Smooth muscle cell (in vitro differentiated cells): ENCODE data around the gene TARDBP. TPM values are rescaled to one million over a fixed set of nuclear protein-coding genes. Genes with fewer than 3 reads are reported as not detected.

ENCODE experiments used
- DNase-seq: peaks from one replicate; lab custom pipeline; 2025; ENCODE audit not compliant: unreplicated experiment; lab: John Stamatoyannopoulos, UW
- H2AFZ ChIP-seq: fragments of 200-600 bp; sonication (generic); 2 replicates; pipeline ENCODE4 v1.6.0; 2016; ENCODE audit warnings: antibody characterized with exemption, low read depth, mild to moderate bottlenecking
- H3F3A ChIP-seq: fragments of 200-600 bp; sonication (generic); 2 replicates; pipeline ENCODE4 v1.6.0; 2017; ENCODE audit warnings: antibody characterized with exemption, low read depth
- H3K27ac ChIP-seq: fragments of 200-600 bp; sonication (generic); 2 replicates; pipeline ENCODE4 v1.5.1; 2016; ENCODE audit warnings: low read depth, mild to moderate bottlenecking
- H3K27me3 ChIP-seq: fragments of 200-600 bp; sonication (generic); 2 replicates; pipeline ENCODE4 v1.6.1; 2016; ENCODE audit warnings: low read depth, mild to moderate bottlenecking
- H3K36me3 ChIP-seq: fragments of 200-600 bp; sonication (generic); 2 replicates; pipeline ENCODE4 v1.5.1; 2016; ENCODE audit warnings: low read depth
- H3K4me1 ChIP-seq: fragments of 200-600 bp; sonication (generic); 2 replicates; pipeline ENCODE4 v1.5.1; 2016; ENCODE audit warnings: low read depth
- H3K4me2 ChIP-seq: fragments of 200-600 bp; sonication (generic); 2 replicates; pipeline ENCODE4 v1.6.0; 2016; ENCODE audit warnings: mild to moderate bottlenecking
- H3K4me3 ChIP-seq: fragments of 200-600 bp; sonication (generic); 2 replicates; pipeline ENCODE4 v1.5.1; 2016; ENCODE audit warnings: mild to moderate bottlenecking
- H3K79me2 ChIP-seq: fragments of 200-600 bp; sonication (generic); 2 replicates; pipeline ENCODE4 v1.6.0; 2016; ENCODE audit warnings: low read depth, mild to moderate bottlenecking
- H3K9ac ChIP-seq: fragments of 200-600 bp; sonication (generic); 2 replicates; pipeline ENCODE4 v1.6.0; 2016; ENCODE audit warnings: low read depth
- H3K9me3 ChIP-seq: fragments of 200-600 bp; sonication (generic); replicated peaks from 2 replicates; pipeline ENCODE4 v1.5.1; 2016; ENCODE audit warnings: low read depth
- H4K20me1 ChIP-seq: fragments of 200-600 bp; sonication (generic); 2 replicates; pipeline ENCODE4 v1.6.0; 2016; ENCODE audit warnings: low read depth
- WGBS: methylation state at CpG from one replicate; pipeline ENCODE4 v1.1.7; 2016; ENCODE audit warnings: low lambda C conversion rate; 5-methylcytosine and 5-hydroxymethylcytosine counted together
- polyA plus RNA-seq: library from polyadenylated mRNA; unstranded; fragments of >200 nt; fragmentation: Nextera tagmentation; extraction: Ambion mirVana; gene quantifications from 2 replicates; pipeline ENCODE4 v1.2.1, GENCODE V29; 2016
- total RNA-seq: library from RNA; depleted of rRNA; stranded (reverse); fragments of >200 nt; gene quantifications from 2 replicates; pipeline ENCODE4 v1.2.3, GENCODE V29; 2014
- TF ChIP-seq, protein P1 (sequence below): fragments of 200-600 bp; sonication (generic); IDR thresholded peaks from 2 replicates; pipeline ENCODE4 v1.5.1; 2017; ENCODE audit warnings: borderline replicate concordance, mild to moderate bottlenecking, antibody characterized with exemption; ENCODE audit not compliant: insufficient read depth, poor library complexity, severe bottlenecking

Gene TARDBP
- total and polyA plus RNA-seq, 2 experiments from 2014 or later = 90.6 to 105 TPM

DNA sequence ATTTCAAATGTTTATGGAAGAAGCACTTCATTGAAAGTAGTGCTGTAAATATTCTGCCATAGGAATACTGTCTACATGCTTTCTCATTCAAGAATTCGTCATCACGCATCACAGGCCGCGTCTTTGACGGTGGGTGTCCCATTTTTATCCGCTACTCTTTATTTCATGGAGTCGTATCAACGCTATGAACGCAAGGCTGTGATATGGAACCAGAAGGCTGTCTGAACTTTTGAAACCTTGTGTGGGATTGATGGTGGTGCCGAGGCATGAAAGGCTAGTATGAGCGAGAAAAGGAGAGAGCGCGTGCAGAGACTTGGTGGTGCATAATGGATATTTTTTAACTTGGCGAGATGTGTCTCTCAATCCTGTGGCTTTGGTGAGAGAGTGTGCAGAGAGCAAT lies 10.7 kb downstream of the TARDBP start:
- Histone ChIP-seq H3F3A (peaks cover 13% of the 10 kb centered on the region), H3K4me3 (no peak overlapping the region), H3K27me3 (no peaks in the 10 kb centered on the region), H3K9ac (no peak overlapping the region), H3K4me2 (no peak overlapping the region), H3K9me3 (no peaks in the 10 kb centered on the region), H3K4me1 (no peaks in the 10 kb centered on the region), H4K20me1 (peaks cover 91% of the 10 kb centered on the region), H3K79me2 (peaks cover 12% of the 10 kb centered on the region), H2AFZ (no peak overlapping the region), H3K27ac (no peak overlapping the region), H3K36me3 (peaks cover 49% of the 10 kb centered on the region)
- TF ChIP-seq, protein P1, sequence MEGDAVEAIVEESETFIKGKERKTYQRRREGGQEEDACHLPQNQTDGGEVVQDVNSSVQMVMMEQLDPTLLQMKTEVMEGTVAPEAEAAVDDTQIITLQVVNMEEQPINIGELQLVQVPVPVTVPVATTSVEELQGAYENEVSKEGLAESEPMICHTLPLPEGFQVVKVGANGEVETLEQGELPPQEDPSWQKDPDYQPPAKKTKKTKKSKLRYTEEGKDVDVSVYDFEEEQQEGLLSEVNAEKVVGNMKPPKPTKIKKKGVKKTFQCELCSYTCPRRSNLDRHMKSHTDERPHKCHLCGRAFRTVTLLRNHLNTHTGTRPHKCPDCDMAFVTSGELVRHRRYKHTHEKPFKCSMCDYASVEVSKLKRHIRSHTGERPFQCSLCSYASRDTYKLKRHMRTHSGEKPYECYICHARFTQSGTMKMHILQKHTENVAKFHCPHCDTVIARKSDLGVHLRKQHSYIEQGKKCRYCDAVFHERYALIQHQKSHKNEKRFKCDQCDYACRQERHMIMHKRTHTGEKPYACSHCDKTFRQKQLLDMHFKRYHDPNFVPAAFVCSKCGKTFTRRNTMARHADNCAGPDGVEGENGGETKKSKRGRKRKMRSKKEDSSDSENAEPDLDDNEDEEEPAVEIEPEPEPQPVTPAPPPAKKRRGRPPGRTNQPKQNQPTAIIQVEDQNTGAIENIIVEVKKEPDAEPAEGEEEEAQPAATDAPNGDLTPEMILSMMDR = no peak
- no peak for DNase-seq
- 97% methylated on average over 14 of the region's 14 CpGs for WGBS

DNA sequence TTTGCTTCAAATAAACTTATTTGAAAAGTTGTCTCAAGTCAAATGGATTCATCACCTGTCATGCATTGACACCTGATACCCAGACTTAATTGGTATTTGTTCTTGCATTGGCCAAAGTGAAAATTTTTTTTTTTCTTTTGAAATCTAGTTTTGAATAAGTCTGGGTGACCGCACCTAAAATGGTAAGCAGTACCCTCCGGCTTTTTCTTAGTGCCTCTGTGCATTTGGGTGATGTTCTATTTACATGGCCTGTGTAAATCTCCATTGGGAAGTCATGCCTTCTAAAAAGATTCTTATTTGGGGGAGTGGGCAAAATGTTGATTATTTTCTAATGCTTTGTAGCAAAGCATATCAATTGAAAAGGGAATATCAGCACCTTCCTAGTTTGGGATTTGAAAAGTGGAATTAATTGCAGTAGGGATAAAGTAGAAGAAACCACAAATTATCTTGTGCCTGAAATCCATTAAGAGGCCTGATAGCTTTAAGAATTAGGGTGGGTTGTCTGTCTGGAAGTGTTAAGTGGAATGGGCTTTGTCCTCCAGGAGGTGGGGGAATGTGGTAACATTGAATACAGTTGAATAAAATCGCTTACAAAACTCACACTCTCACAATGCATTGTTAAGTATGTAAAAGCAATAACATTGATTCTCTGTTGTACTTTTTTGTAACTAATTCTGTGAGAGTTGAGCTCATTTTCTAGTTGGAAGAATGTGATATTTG lies 11.9 kb downstream of the TARDBP start:
- no peak overlapping the region for H2AFZ ChIP-seq
- H3K27me3 ChIP-seq = no peaks in the 10 kb centered on the region
- TF ChIP-seq, protein P1 = no peak
- H3F3A ChIP-seq = peaks cover 13% of the 10 kb centered on the region
- no peak overlapping the region for H3K4me2 ChIP-seq
- H3K4me1 ChIP-seq = no peaks in the 10 kb centered on the region
- H3K79me2 ChIP-seq = peaks cover 12% of the 10 kb centered on the region
- no peak for DNase-seq
- no peak overlapping the region for H3K27ac ChIP-seq
- no peaks in the 10 kb centered on the region for H3K9me3 ChIP-seq
- H3K36me3 ChIP-seq = peaks cover 46% of the 10 kb centered on the region
- peaks cover 83% of the 10 kb centered on the region for H4K20me1 ChIP-seq
- 99% methylated on average over 3 of the region's 3 CpGs for WGBS
- H3K4me3 ChIP-seq = no peak overlapping the region
- no peak overlapping the region for H3K9ac ChIP-seq

DNA sequence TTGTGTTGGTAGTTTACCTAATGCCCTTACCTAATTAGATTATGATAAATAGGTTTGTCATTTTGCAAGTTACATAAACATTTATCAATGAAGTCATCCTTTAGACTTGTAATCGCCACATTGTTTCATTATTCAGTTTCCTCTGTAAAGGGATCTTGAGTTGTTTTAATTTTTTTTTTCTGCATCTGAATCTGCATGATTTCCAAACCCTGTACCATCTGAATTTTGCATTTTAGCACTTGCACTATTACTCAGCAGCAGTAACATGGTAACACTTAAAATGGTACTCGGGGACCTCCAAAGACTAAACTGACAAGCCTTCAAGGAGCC lies 12.4 kb downstream of the TARDBP start:
- peak overlapping the region; percentile 14 for H3K27ac ChIP-seq
- H3K4me2 ChIP-seq = no peak overlapping the region
- peaks cover 12% of the 10 kb centered on the region for H3K79me2 ChIP-seq
- no peaks in the 10 kb centered on the region for H3K4me1 ChIP-seq
- no peaks in the 10 kb centered on the region for H3K9me3 ChIP-seq
- WGBS = 91% methylated on average over 2 of the region's 2 CpGs
- H4K20me1 ChIP-seq = peaks cover 78% of the 10 kb centered on the region
- no peak overlapping the region for H3K9ac ChIP-seq
- H3K36me3 ChIP-seq = peaks cover 46% of the 10 kb centered on the region
- H3F3A ChIP-seq = peaks cover 13% of the 10 kb centered on the region
- H3K4me3 ChIP-seq = no peak overlapping the region
- TF ChIP-seq, protein P1 = no peak
- H3K27me3 ChIP-seq = no peaks in the 10 kb centered on the region
- DNase-seq = no peak
- no peak overlapping the region for H2AFZ ChIP-seq

DNA sequence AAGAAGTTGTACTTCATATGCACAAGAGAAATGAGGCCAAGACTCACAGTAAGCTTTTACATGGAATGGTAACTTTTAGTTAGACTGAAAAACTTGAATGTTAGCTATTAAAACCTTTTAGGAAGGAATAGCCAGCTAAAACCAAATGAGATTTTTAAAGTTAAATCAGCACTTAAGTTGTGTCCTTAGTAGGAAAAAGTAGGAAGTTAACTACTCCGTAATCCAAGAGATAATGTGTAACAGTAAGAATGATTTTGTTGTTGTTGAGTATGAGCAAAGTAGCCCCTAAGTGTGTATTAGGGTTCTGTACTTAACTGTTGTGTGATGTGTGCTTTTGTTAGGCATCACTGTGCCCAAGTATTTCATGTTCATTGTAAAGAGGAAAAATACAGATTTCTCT lies 13.2 kb downstream of the TARDBP start:
- Histone ChIP-seq H4K20me1 (peaks cover 70% of the 10 kb centered on the region), H3K9me3 (no peaks in the 10 kb centered on the region), H3K36me3 (peaks cover 38% of the 10 kb centered on the region), H3K9ac (no peak overlapping the region), H3K4me1 (no peaks in the 10 kb centered on the region), H3K4me2 (no peak overlapping the region), H3K27ac (peak overlapping the region; percentile 42), H3K27me3 (no peaks in the 10 kb centered on the region), H3K4me3 (no peak overlapping the region), H2AFZ (no peak overlapping the region), H3K79me2 (peaks cover 12% of the 10 kb centered on the region), H3F3A (peaks cover 13% of the 10 kb centered on the region)
- DNase-seq = no peak
- 100% methylated on average over 1 of the region's 1 CpG for WGBS
- TF ChIP-seq, protein P1 = no peak
